D721Med (cell line): Measurements from ENCODE around the gene RALGAPA2.

Experiments
- DNase-seq: peaks from one replicate; pipeline ENCODE4 v3.0.0; 2011; ENCODE audit warnings: low spot score; ENCODE audit not compliant: insufficient read length
- FAIRE-seq: peaks from 2 replicates; lab custom pipeline; 2011; peaks lifted over from hg19 to GRCh38; lab: Jason Lieb, UNC
- CTCF ChIP-seq: IDR thresholded peaks from 2 replicates; pipeline ENCODE4 v1.5.1; 2012; ENCODE audit warnings: mild to moderate bottlenecking, control low read depth; ENCODE audit not compliant: insufficient read depth; ENCODE audit errors: missing control alignments

The RALGAPA2 gene

GRCh38 chr20:20624914-20625313 lies 87.5 kb downstream of the RALGAPA2 start:
- TF ChIP-seq CTCF = no peak
- FAIRE-seq = no peak
- no peak for DNase-seq

GRCh38 chr20:20621195-20621594 lies 91.2 kb downstream of the RALGAPA2 start:
- no peak for TF ChIP-seq CTCF
- DNase-seq (no peak), FAIRE-seq (no peak)

GRCh38 chr20:20614391-20614790 lies 98.1 kb downstream of the RALGAPA2 start:
- no peak for DNase-seq
- FAIRE-seq = no peak
- no peak for TF ChIP-seq CTCF

GRCh38 chr20:20612251-20612650 lies 100.2 kb downstream of the RALGAPA2 start:
- FAIRE-seq = no peak
- TF ChIP-seq CTCF = no peak
- no peak for DNase-seq

- DNase-seq (no peak), FAIRE-seq (no peak)
- no peak for TF ChIP-seq CTCF
These were observed 101.3 kb downstream of the RALGAPA2 start for GRCh38 chr20:20611167-20611566.

GRCh38 chr20:20609522-20609921 lies 102.9 kb downstream of the RALGAPA2 start:
- FAIRE-seq = no peak
- no peak for DNase-seq
- no peak for TF ChIP-seq CTCF

- no peak for TF ChIP-seq CTCF
- no peak for FAIRE-seq
These were observed 103.8 kb downstream of the RALGAPA2 start for GRCh38 chr20:20608641-20609040.

More at GRCh38 chr20:20608641-20609040, 103.8 kb downstream of the RALGAPA2 start:
- DNase-seq = no peak
